ENCODE results near the gene DDX20. TPM values are rescaled to one million over a fixed set of nuclear protein-coding genes. Genes with fewer than 3 reads are reported as not detected.

DDX20 gene
- total RNA-seq, 1 donor from 2014 or later, result 21.5 TPM

DNA sequence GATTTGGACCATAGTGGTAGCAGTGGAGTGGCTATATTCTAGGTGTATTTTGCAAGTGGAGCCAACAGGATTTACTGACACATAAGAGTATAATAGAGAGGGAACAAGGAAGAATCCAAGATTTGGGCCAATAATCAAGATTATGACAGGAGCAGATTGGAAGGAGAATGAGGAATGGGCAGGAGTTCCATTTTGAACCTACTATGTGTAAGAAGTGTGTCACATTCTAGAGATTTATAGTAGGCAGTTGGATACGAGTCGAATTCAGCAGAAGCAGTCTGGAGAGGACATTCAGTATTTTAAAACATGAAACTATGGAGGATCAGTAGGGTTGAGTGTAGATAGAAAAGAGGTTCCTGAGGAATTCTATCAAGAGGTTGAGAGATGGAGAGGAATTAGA lies 38.3 kb upstream of the DDX20 start:
- ATAC-seq (ENCODE audit: low read depth), result no peak
- no peak for DNase-seq
- Mint-ChIP-seq H3K27me3 (no peaks in the 10 kb centered on the region), H3K36me3 (ENCODE audit: low read depth) (peaks cover 12% of the 10 kb centered on the region), H3K4me3 (no peak overlapping the region), H3K9me3 (no peaks in the 10 kb centered on the region), H3K27ac (no peak overlapping the region), H3K4me1 (peaks cover 4% of the 10 kb centered on the region)
- ChIA-PET CTCF (interaction anchor here (1.0 kb wide), 1 partner anchor 210 kb away, joined by 4 read pairs; no protein-coding TSS in a partner anchor), POLR2A (interaction anchor here (0.6 kb wide), 2 partner anchors 30 to 162 kb away, joined by 3 to 7 read pairs; no protein-coding TSS in a partner anchor)
- intact Hi-C loops (cut with micrococcal nuclease), result no loop called here
- no peak for TF ChIP-seq CTCF (IDR thresholded peaks at IDR 0.05)

- CTCF ChIA-PET, result interaction anchor here (1.2 kb wide), 1 partner anchor 28 kb away, joined by 3 read pairs; no protein-coding TSS in a partner anchor
- ATAC-seq (ENCODE audit: low read depth), result no peak
- POLR2A ChIA-PET, result no interaction called here
- H3K4me1 Mint-ChIP-seq, result peaks cover 19% of the 10 kb centered on the region
- no peaks in the 10 kb centered on the region for H3K27me3 Mint-ChIP-seq
- DNase-seq, result no peak
- H3K27ac Mint-ChIP-seq, result no peak overlapping the region
- no peak for TF ChIP-seq CTCF (IDR thresholded peaks at IDR 0.05)
- intact Hi-C loops (cut with micrococcal nuclease), result no loop called here
- no peaks in the 10 kb centered on the region for H3K9me3 Mint-ChIP-seq
- H3K36me3 Mint-ChIP-seq (ENCODE audit: low read depth), result peaks cover 10% of the 10 kb centered on the region
- H3K4me3 Mint-ChIP-seq, result no peak overlapping the region
Observed at GRCh38 chr1:111719135-111719534, 36.6 kb upstream of the DDX20 start.

DNA sequence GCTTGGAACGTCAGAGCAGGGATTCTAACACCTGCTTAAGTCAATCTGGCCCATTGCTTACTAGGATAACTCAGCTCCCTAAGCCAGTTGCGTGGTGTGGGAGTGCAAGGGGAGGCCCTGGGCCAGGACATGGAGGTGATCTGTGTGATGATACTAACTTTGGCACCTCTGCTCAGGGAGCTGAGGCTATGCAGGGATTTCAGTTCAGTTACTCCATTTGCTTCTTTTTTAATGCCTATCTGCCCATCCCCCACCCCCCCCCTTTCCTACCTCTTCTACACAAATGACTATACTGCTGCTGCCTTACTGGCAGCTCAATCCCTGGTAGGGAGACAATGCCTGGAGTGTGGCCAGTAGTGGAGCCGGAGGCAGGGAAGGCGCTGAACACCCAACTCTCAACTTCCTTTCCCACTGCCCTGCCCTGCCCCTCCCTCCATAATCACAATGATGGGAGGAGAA lies 36.0 kb upstream of the DDX20 start:
- H3K4me3 Mint-ChIP-seq, result no peak overlapping the region
- H3K4me1 Mint-ChIP-seq, result peaks cover 24% of the 10 kb centered on the region
- H3K9me3 Mint-ChIP-seq, result no peaks in the 10 kb centered on the region
- ChIA-PET POLR2A (no interaction called here), CTCF (interaction anchor here (1.2 kb wide), 1 partner anchor 28 kb away, joined by 3 read pairs; no protein-coding TSS in a partner anchor)
- peaks cover 7% of the 10 kb centered on the region for H3K36me3 Mint-ChIP-seq (ENCODE audit: low read depth)
- no peak for ATAC-seq (ENCODE audit: low read depth)
- no peak overlapping the region for H3K27ac Mint-ChIP-seq
- H3K27me3 Mint-ChIP-seq, result no peaks in the 10 kb centered on the region
- TF ChIP-seq CTCF (IDR thresholded peaks at IDR 0.05), result no peak
- no peak for DNase-seq
- intact Hi-C loops (cut with micrococcal nuclease), result no loop called here

GRCh38 chr1:111720274-111720976 lies 35.3 kb upstream of the DDX20 start:
- no peak overlapping the region for H3K27ac Mint-ChIP-seq
- ATAC-seq (ENCODE audit: low read depth), result no peak

More at GRCh38 chr1:111720274-111720976, 35.3 kb upstream of the DDX20 start:
- ChIA-PET CTCF (no interaction called here), POLR2A (no interaction called here)
- intact Hi-C loops (cut with micrococcal nuclease), result no loop called here
- no peak for TF ChIP-seq CTCF (IDR thresholded peaks at IDR 0.05)
- Mint-ChIP-seq H3K27me3 (no peaks in the 10 kb centered on the region), H3K4me1 (peaks cover 21% of the 10 kb centered on the region), H3K4me3 (no peak overlapping the region), H3K9me3 (no peaks in the 10 kb centered on the region), H3K36me3 (ENCODE audit: low read depth) (peaks cover 7% of the 10 kb centered on the region)
- DNase-seq, result no peak

Data from activated B cell treated with CpG ODN at 0.5 μM for 24 hours (primary cell).